Ishikawa (cell line): ENCODE measurements around the gene RAB17.

Source experiments
- CEBPB ChIP-seq: IDR thresholded peaks from 2 replicates; pipeline ENCODE4 v1.6.1; 2012
- CREB1 ChIP-seq: IDR thresholded peaks from 2 replicates; pipeline ENCODE4 v1.6.1; 2012; ENCODE audit warnings: low read depth
- EGR1 ChIP-seq: IDR thresholded peaks from 2 replicates; pipeline ENCODE4 v1.6.1; 2012
- EP300 ChIP-seq: IDR thresholded peaks from 2 replicates; pipeline ENCODE4 v1.6.1; 2012; ENCODE audit warnings: borderline replicate concordance
- FOXM1 ChIP-seq: IDR thresholded peaks from 2 replicates; pipeline ENCODE4 v1.6.1; 2012; ENCODE audit warnings: low read depth, borderline replicate concordance
- NFIC ChIP-seq: IDR thresholded peaks from 2 replicates; pipeline ENCODE4 v1.6.1; 2012
- RAD21 ChIP-seq: IDR thresholded peaks from 2 replicates; pipeline ENCODE4 v1.6.1; 2012; ENCODE audit warnings: low read depth
- TAF1 ChIP-seq: IDR thresholded peaks from 2 replicates; pipeline ENCODE4 v1.6.1; 2012; ENCODE audit warnings: low read depth, mild to moderate bottlenecking
- TCF12 ChIP-seq: IDR thresholded peaks from 2 replicates; pipeline ENCODE4 v1.6.1; 2012; ENCODE audit warnings: low read depth
- TEAD4 ChIP-seq: IDR thresholded peaks from 2 replicates; pipeline ENCODE4 v1.6.1; 2012
- YY1 ChIP-seq: IDR thresholded peaks from 2 replicates; pipeline ENCODE4 v1.6.1; 2012; ENCODE audit warnings: low read depth
- ZBTB7A ChIP-seq: IDR thresholded peaks from 2 replicates; pipeline ENCODE4 v1.6.1; 2012; ENCODE audit warnings: low read depth
- TF ChIP-seq, protein P1 (sequence below): IDR thresholded peaks from 2 replicates; pipeline ENCODE4 v1.6.1; 2012
- TF ChIP-seq, protein P2 (sequence below): IDR thresholded peaks from 2 replicates; pipeline ENCODE4 v1.6.1; 2012
- TF ChIP-seq, protein P3 (sequence below): IDR thresholded peaks from 2 replicates; pipeline ENCODE4 v1.6.1; 2012; ENCODE audit warnings: low read depth, mild to moderate bottlenecking

RAB17 gene

DNA sequence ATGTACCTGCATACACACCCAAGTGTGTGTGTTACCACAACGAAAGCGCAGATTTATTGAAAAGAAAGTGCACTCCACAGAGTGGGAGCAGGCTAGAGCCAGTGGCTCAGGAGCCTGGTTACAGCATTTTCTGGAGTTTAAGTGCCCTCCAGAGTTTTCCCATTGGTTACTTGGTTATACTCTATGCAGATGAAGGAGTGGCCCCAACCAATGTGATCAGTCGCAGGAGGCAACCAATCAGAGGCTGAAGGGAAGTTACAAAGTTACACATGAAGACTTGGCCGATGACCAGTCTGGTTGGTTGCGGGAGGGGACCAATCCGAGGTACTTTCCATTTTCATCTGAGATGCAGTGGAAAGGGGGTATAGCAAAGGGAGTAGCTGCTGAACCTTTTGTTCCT lies 37.6 kb downstream of the RAB17 start:
- TF ChIP-seq CEBPB = no peak
- TF ChIP-seq TEAD4 = no peak
- TF ChIP-seq, protein P1, sequence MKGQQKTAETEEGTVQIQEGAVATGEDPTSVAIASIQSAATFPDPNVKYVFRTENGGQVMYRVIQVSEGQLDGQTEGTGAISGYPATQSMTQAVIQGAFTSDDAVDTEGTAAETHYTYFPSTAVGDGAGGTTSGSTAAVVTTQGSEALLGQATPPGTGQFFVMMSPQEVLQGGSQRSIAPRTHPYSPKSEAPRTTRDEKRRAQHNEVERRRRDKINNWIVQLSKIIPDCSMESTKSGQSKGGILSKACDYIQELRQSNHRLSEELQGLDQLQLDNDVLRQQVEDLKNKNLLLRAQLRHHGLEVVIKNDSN = no peak
- TF ChIP-seq EGR1 = no peak
- no peak for TF ChIP-seq YY1
- no peak for TF ChIP-seq CREB1
- TF ChIP-seq TAF1 = no peak
- no peak for TF ChIP-seq FOXM1
- TF ChIP-seq ZBTB7A = no peak
- TF ChIP-seq NFIC = no peak
- TF ChIP-seq, protein P2, sequence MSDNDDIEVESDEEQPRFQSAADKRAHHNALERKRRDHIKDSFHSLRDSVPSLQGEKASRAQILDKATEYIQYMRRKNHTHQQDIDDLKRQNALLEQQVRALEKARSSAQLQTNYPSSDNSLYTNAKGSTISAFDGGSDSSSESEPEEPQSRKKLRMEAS = no peak
- no peak for TF ChIP-seq TCF12
- TF ChIP-seq EP300 = no peak
- TF ChIP-seq, protein P3, sequence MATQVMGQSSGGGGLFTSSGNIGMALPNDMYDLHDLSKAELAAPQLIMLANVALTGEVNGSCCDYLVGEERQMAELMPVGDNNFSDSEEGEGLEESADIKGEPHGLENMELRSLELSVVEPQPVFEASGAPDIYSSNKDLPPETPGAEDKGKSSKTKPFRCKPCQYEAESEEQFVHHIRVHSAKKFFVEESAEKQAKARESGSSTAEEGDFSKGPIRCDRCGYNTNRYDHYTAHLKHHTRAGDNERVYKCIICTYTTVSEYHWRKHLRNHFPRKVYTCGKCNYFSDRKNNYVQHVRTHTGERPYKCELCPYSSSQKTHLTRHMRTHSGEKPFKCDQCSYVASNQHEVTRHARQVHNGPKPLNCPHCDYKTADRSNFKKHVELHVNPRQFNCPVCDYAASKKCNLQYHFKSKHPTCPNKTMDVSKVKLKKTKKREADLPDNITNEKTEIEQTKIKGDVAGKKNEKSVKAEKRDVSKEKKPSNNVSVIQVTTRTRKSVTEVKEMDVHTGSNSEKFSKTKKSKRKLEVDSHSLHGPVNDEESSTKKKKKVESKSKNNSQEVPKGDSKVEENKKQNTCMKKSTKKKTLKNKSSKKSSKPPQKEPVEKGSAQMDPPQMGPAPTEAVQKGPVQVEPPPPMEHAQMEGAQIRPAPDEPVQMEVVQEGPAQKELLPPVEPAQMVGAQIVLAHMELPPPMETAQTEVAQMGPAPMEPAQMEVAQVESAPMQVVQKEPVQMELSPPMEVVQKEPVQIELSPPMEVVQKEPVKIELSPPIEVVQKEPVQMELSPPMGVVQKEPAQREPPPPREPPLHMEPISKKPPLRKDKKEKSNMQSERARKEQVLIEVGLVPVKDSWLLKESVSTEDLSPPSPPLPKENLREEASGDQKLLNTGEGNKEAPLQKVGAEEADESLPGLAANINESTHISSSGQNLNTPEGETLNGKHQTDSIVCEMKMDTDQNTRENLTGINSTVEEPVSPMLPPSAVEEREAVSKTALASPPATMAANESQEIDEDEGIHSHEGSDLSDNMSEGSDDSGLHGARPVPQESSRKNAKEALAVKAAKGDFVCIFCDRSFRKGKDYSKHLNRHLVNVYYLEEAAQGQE = no peak
- TF ChIP-seq RAD21 = no peak

DNA sequence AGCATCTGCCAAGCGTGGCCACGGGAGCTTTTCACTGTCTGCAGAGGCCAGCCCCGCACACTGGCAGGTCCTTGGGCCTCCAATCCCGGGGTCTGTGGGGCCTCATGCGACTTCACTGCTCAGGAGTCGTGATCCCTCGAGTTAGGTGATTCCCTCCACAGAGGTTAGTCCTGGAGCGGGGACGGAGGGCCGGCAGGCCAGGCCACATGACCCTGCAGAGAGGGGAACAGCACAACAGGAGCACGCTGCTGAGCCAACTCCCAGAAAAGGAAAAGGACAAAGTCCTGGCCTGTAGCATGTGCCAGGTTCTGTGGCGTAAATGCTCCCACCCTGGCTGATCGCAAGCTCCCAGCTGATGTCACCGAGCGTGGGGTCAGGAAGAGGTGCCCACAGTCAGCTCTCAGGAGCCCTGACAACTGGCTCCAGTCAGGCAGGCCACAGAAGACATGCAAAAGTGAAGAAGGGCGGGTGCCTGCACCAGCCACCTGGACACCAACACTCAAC lies 39.4 kb downstream of the RAB17 start:
- TF ChIP-seq, protein P2 = no peak
- TF ChIP-seq EP300 (no peak), RAD21 (no peak), FOXM1 (no peak), TAF1 (no peak), TEAD4 (no peak), EGR1 (no peak), TCF12 (no peak), YY1 (no peak), ZBTB7A (no peak), CEBPB (no peak), NFIC (no peak)
- TF ChIP-seq, protein P1 = no peak
- TF ChIP-seq, protein P3 = no peak

DNA sequence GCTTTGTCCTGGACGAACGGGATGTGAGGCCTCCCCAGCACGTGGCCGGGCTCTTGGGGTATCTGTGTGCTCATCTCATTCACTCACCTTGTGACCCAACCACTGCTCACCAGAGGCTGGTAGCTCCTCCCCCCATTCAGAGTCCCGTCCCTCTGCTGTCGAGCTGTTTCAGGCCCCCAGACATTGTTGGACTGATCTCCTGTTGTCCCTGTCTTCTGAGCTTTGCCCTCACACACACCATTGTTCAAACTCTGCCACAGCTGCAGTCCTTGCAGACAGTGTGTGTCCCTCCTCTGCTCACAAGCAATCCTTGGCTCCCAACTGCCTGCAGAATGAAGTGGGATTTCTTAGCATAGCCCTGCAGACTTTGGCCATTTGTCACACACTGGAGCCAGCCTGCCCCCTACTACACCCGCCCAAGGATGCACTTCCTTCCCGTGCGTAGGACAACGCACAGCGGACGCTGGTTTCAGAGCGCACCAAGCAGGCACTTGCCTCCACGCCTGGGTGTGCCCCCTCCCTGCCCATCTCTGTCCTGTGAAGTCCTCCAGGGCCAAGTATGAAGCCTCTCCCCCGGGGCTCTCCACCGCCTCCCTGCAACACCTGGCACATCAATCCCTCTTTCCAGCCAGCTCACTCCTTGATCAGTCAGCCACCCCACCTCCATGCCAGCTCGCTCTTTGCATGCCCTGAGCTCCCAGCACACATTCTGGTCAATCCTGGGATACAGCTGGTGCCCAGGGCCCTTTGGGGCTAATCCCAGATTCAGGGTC lies 40.7 kb downstream of the RAB17 start:
- TF ChIP-seq CEBPB (no peak), RAD21 (no peak), EP300 (no peak), TAF1 (no peak), NFIC (no peak), YY1 (no peak), FOXM1 (no peak), ZBTB7A (no peak), TCF12 (no peak), EGR1 (no peak), TEAD4 (no peak), CREB1 (no peak)
- TF ChIP-seq, protein P1 = no peak
- TF ChIP-seq, protein P3 = no peak
- TF ChIP-seq, protein P2 = no peak
